HFF-Myc (cell line): Measurements from ENCODE around the gene PROM2.

Experiments
- DNase-seq: peaks from one replicate; pipeline ENCODE4 v3.0.0-alpha.2; 2011; ENCODE audit warnings: low read depth; ENCODE audit errors: extremely low read depth
- H3K4me3 ChIP-seq: replicated peaks from 2 replicates; pipeline ENCODE4 v1.5.1; 2011; ENCODE audit warnings: low read depth, mild to moderate bottlenecking, control low read depth, low read length
- TF ChIP-seq, protein P1 (sequence below): IDR thresholded peaks from 2 replicates; pipeline ENCODE4 v1.5.1; 2012; ENCODE audit warnings: mild to moderate bottlenecking, low read depth, low read length, control low read depth; ENCODE audit errors: missing control alignments

The PROM2 gene

DNA sequence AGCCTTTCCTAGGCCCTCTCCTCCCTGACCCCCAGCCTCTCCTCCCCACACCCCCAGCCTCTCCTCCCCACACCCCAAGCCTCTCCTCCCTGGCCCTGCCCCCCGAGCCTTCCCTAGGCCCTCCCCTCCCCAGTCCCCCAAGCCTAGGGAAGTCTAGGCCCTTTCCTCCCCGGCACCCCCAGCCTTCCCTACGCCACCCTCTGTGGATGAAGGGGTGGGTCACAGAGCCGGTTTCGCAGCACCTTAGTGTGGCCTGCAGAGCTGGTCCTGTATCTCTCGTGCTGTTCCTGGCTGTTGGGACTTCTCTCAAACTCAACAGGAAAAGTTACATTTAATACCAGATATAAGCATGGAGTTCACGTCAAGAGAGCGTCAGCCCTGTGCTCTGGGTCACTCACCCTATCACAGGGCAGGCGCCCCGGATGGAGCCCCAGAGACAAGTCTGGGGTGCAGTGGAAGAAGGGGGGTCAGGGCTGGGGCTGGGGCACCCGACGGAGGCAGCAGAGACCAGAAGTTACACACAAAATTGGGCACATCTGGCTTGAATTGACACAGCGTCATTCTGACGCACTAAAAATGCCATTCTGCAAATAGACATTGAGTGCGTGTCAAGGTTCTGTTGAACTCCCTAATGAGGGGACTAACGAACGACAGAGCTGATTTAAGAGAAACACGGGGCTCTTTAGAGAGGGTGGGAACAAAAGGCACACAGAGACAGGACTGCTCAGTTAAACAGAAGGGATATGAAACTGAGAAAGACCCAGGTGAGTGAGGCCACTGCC lies 46.9 kb downstream of the PROM2 start:
- H3K4me3 ChIP-seq: no peak overlapping the region
- TF ChIP-seq, protein P1, sequence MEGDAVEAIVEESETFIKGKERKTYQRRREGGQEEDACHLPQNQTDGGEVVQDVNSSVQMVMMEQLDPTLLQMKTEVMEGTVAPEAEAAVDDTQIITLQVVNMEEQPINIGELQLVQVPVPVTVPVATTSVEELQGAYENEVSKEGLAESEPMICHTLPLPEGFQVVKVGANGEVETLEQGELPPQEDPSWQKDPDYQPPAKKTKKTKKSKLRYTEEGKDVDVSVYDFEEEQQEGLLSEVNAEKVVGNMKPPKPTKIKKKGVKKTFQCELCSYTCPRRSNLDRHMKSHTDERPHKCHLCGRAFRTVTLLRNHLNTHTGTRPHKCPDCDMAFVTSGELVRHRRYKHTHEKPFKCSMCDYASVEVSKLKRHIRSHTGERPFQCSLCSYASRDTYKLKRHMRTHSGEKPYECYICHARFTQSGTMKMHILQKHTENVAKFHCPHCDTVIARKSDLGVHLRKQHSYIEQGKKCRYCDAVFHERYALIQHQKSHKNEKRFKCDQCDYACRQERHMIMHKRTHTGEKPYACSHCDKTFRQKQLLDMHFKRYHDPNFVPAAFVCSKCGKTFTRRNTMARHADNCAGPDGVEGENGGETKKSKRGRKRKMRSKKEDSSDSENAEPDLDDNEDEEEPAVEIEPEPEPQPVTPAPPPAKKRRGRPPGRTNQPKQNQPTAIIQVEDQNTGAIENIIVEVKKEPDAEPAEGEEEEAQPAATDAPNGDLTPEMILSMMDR: no peak
- DNase-seq: peak; percentile 41

DNA sequence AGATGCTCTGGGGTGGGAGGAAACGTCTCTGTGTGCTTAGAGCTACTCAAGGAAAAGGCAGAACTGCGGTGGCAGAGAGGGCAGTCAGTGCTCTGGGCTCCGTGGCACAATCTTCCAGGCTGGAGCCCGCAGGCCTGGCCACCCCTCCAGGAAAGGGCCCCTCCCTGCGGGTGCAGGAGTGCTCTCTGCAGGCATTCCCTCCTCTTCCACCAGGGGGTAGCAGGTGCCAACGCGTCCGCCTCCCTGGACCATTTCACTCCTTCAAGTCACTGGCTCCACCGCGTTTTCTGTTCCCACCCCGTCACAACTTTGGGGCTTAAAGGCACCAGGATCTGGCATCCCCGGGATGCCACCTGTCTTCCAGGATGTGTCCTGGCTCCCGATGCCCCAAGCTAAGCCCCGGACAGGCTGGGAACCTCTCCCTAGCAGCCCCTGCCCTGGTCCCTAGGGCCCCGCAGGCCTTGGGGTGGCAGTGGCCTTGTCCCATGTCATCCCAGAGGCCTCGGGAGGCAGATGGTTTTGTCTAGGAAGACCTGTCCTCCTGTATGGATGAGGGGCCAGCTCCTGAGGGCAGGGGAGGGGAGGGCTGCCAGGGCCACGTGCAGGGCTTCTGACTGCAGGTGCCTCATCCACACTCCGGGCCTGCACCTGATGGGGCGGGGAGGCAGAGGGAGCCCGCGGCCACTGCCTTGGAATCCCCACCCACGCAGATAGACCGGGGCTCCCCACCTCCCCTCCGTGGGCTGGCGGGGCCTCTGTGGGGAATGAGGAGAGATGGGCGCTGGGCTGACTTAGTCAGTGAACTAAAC lies 49.3 kb downstream of the PROM2 start:
- TF ChIP-seq, protein P1: peak; percentile 57
- no peak for DNase-seq
- no peak overlapping the region for H3K4me3 ChIP-seq

DNA sequence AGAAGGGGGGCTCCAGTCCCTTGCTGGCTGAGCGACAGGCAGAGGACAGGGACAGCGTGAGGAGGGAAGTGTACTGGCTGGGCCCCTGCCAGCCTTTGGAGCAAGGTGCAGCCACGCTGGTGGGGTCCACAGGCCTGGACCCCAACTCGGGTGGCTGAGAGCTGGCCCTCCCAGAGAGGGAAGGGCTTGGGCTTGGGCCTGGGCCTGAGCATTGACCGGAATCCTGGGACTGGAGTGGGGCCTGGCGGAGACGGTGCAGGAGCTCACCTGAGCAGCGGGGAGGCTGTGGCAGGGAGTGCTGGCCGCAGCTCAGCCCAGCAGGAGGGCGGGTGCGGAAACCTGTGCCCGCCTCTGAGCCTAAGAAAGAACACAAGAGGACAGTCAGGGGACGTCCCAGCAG lies 50.8 kb downstream of the PROM2 start:
- no peak for DNase-seq
- TF ChIP-seq, protein P1: no peak

DNA sequence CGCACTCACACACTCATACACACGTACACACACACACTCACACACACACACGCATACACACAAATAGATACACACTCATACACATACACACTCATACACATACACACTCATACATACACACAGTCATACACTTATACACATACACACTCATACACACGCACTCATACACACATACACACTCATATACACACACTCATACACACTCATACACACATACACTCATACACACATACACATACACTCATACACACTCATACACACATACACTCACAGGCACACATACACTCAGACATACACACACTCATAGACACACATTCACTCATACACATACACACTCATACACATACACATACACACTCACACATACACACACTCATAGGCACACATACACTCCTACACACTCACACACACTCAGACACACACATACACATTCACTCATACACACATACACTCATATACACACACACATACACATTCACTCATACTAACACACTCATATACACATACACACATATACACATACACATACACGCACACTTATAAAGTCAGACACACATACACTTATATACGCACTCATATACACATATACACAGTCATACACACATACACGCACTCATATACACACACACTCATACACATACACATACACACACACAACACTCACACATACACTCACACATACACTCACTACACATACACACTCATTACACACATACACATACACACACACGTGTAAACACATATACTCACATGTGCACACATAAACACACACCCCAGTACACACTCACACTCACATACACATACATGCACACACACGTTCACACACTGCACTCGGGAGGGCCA lies 51.6 kb downstream of the PROM2 start:
- no peak overlapping the region for H3K4me3 ChIP-seq
- DNase-seq: no peak

More for the DNA sequence above, 50.8 kb downstream of the PROM2 start:
- H3K4me3 ChIP-seq: no peak overlapping the region

DNA sequence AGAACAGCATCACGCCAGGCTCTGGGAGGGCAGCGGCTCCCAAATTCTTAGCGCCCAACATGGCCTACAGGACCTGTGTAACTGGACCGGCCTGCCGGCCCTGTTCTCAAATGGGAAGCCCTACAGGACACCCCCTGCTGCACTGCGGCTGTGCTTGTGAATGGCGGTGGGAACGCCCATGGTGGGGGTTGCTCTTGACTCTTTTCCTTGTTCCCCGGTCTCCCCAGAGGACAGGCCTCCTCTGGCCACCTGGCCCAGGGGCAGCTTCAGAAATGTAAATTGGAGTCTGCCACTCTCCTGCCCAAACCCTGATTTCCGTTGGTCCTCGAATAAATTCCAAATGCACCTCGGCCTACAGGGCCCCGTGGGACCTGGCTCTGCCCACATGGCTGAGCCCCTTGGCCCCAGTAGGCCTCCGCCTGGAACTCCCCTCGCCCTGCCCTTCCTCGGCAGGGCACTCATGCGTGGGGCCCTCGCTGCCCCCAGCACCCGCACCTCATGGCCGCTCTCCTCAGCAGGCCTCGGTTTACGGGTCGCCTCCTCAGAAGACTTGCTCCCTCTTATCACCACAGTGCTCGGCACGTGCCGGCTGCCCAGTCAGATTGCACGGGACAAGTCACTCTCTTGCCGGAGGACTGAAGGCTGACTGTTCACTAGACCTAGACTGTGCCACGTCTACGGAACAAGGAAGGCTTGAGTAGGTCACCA lies 52.3 kb downstream of the PROM2 start:
- DNase-seq: no peak
- H3K4me3 ChIP-seq: no peak overlapping the region
- TF ChIP-seq, protein P1: no peak

More for the DNA sequence above, 51.6 kb downstream of the PROM2 start:
- TF ChIP-seq, protein P1: no peak

DNA sequence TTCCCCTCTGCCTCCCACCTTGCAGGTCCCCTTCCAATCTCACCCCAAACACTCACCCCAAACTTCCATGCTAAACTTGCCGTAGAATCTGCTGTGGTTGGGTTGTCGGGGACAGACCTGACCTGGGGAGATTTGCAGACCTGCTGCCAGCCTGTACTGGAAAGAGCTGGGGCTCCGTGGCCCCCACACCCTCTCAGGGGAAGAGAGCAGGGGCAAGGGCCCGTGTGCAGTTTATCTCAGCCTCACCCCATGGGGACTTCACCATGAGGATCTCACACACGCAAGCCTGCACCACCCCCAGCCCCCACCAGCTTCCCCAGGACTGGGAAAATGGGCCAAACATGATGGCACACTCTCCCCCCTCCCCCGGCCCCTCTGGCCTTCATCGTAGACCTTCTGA lies 53.6 kb downstream of the PROM2 start:
- TF ChIP-seq, protein P1: no peak
- no peak for DNase-seq

More for the DNA sequence above, 53.6 kb downstream of the PROM2 start:
- no peak overlapping the region for H3K4me3 ChIP-seq
